Lower leg skin (tissue), 4 donors: Measurements from ENCODE around the gene MCM9. TPM values are rescaled to one million over a fixed set of nuclear protein-coding genes. Genes with fewer than 3 reads are reported as not detected.
"Not testable (repeated sequence)": the region's sequence is repeated elsewhere in the genome, so short reads cannot be mapped to it uniquely, and the experiment has no call there.

ENCODE experiments used
- DNase-seq, 2 donors: peaks; one replicate each; pipeline ENCODE4 v3.0.0-alpha.2; 2019; ENCODE audit warnings: low spot score in 2 of 2
- H3K4me3 ChIP-seq: fragments of 200-600 bp; sonication (generic); 2 replicates; pipeline ENCODE4 v1.5.1; 2017; ENCODE audit warnings: mild to moderate bottlenecking, low read depth; ENCODE audit not compliant: poor library complexity, severe bottlenecking
- POLR2A ChIP-seq, 2 donors: fragments of 450-650 bp; IDR thresholded peaks; one replicate each; pipeline ENCODE4 v1.6.1; 2016 to 2017; ENCODE audit warnings: antibody characterized with exemption in 2 of 2, mild to moderate bottlenecking in 1 of 2, moderate library complexity in 1 of 2
- WGBS, 2 donors: methylation state at CpG; one replicate each; pipeline ENCODE4 v1.1.5; 2018; 5-methylcytosine and 5-hydroxymethylcytosine counted together
- intact Hi-C: fragments of 100-400 bp; cut with DNase I; formaldehyde crosslinking; loops from one replicate; pipeline ENCODE4 v1.15.0; 2023; ENCODE audit warnings: low total_unique reads
- total RNA-seq, 4 donors: library from RNA; depleted of rRNA; stranded (reverse); fragments of >200 nt; gene quantifications; one replicate each; pipeline ENCODE4 v1.1.0, GENCODE V29; 2016
- TF ChIP-seq, protein P1 (sequence below), 3 donors: fragments of 450-650 bp; IDR thresholded peaks; one replicate each; pipeline ENCODE4 v1.5.1; 2016; ENCODE audit warnings: antibody characterized with exemption in 3 of 3, mild to moderate bottlenecking in 3 of 3, moderate library complexity in 2 of 3

The MCM9 gene
- total RNA-seq, 4 donors from 2014 or later = 21.3 to 29.6 (median 27.6) TPM

DNA sequence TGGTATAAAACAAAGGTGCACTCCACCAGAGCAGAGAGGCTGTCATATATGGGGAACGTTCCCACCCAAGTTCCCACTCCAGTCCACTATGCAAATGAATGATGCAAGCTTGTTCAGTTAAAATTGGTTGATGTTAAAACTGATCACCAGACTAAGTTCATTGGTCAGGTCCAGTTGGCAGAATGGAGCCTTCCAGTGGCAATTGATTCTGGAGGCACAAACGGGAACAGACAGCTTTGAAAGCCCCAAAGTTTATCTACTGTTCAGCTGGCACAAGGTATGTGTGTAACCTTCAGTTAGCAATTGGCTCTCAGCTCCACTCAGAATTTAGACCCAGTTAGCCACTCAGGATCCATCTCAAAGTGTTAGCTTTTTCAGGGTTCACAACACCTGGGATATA lies 164.1 kb downstream of the MCM9 start:
- no peak overlapping the region for H3K4me3 ChIP-seq
- TF ChIP-seq, protein P1, sequence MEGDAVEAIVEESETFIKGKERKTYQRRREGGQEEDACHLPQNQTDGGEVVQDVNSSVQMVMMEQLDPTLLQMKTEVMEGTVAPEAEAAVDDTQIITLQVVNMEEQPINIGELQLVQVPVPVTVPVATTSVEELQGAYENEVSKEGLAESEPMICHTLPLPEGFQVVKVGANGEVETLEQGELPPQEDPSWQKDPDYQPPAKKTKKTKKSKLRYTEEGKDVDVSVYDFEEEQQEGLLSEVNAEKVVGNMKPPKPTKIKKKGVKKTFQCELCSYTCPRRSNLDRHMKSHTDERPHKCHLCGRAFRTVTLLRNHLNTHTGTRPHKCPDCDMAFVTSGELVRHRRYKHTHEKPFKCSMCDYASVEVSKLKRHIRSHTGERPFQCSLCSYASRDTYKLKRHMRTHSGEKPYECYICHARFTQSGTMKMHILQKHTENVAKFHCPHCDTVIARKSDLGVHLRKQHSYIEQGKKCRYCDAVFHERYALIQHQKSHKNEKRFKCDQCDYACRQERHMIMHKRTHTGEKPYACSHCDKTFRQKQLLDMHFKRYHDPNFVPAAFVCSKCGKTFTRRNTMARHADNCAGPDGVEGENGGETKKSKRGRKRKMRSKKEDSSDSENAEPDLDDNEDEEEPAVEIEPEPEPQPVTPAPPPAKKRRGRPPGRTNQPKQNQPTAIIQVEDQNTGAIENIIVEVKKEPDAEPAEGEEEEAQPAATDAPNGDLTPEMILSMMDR (IDR thresholded peaks at IDR 0.05) = no peak
- no peak for TF ChIP-seq POLR2A (IDR thresholded peaks at IDR 0.05)
- WGBS, 2 donors = 40 to 82% methylated on average over 2 of the region's 2 CpGs

DNA sequence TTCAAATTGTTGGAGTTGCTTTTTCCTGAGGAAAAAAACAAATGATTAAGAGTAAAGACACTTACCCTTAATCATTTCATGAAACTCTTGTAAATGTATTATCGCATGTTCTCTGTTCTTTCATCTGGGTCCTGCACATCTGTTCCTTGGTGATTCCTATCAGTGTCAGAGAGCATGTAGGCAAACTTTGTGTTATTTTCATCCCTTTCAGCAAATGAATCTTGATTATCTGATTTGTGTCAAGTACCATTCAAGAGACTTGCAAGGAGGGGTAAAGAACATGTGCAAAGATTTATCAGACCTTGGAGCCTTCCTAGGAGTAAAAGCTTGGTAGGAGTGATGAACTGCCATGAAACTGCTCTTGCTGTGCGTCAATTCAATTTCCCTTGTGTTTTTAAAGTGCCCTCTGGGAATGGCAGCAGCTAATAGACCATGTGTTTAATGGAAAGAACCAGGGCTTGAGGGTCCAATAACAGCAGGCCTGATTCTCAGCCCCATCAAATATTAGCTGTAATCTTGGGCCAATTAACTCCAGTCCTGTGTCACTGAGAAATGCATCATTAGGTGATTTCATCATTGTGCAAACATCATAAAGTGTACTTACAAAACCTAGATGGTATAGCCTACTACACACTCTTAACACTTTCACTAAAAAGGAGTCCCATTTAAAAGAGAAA lies 164.7 kb downstream of the MCM9 start:
- intact Hi-C loops = no loop called here
- TF ChIP-seq, protein P1 (IDR thresholded peaks at IDR 0.05) = no peak
- TF ChIP-seq POLR2A (IDR thresholded peaks at IDR 0.05) = no peak
- no peak for DNase-seq
- H3K4me3 ChIP-seq = no peak overlapping the region
- 80 to 83% methylated on average over 2 of the region's 2 CpGs for WGBS, 2 donors

More for the DNA sequence above, 164.1 kb downstream of the MCM9 start:
- intact Hi-C loops = no loop called here
- DNase-seq = no peak

DNA sequence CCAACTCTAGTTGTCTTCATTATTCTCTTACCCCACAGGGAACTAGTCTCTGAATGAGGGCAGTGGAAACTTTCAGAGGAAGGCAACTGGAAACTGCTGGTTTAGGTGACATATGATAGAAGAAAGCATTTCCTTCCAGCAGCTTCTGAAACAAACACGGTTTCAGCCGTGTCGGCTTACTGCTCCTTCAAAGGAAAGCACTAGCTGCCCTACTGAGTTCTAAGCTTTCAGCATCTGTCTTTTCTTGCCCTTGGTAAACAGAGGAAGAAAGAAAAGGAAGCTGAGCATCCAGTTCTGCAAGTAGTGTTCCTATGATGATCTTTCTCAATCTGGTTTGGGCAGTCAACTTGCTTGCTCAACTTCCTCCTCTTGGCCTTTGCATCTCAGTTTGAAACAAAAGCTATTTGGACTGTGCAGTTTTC lies 166.0 kb downstream of the MCM9 start:
- 67 to 72% methylated on average over 3 of the region's 3 CpGs for WGBS, 2 donors
- peak in 1 of 2 donors; percentile 16 for DNase-seq
- H3K4me3 ChIP-seq = no peak overlapping the region
- intact Hi-C loops = no loop called here
- TF ChIP-seq, protein P1 (IDR thresholded peaks at IDR 0.05) = no peak

DNA sequence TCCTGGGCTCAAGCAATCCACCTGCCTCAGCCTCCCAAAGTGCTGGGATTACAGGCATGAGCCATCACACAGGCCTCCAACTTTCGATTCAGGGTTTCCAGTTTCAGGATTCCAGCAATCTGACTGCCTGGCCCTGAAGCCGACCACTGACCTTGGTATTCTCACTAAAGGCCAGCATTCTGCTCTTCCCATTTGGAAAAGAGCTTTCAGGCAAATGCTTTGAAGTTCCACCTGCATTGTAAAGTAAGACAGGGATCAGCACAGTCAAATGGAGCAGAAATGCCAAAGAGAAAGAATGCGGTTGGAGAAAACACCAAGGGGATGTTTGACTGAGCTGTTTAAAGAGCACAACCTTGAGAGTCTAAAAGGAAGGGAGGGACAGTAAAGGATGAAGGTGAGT lies 166.5 kb downstream of the MCM9 start:
- 79 to 93% methylated on average over 3 of the region's 3 CpGs for WGBS, 2 donors
- intact Hi-C loops = no loop called here
- no peak for DNase-seq
- no peak overlapping the region for H3K4me3 ChIP-seq
- TF ChIP-seq, protein P1 (IDR thresholded peaks at IDR 0.05) = no peak
- TF ChIP-seq POLR2A (IDR thresholded peaks at IDR 0.05) = no peak

DNA sequence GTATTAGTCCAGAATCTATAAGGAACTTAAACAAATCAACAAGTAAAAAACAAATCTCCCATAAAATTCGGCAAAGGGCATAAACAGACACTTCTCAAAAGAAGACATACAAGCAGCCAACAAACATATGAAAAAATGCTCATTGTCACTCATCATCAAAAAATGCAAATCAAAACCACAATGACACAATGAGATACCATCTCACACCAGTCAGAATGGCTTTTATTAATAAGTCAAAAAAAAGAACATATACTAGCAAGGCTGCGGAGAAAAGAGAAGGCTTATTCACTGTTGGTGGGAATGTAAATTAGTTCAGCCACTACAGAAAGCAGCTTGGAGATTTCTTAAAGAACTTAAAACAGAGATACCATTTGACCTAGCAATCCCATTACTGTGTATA lies 169.6 kb downstream of the MCM9 start:
- DNase-seq, H3K4me3 ChIP-seq, intact Hi-C loops: not testable (repeated sequence)
- WGBS, 2 donors = 69 to 75% methylated on average over 2 of the region's 2 CpGs

DNA sequence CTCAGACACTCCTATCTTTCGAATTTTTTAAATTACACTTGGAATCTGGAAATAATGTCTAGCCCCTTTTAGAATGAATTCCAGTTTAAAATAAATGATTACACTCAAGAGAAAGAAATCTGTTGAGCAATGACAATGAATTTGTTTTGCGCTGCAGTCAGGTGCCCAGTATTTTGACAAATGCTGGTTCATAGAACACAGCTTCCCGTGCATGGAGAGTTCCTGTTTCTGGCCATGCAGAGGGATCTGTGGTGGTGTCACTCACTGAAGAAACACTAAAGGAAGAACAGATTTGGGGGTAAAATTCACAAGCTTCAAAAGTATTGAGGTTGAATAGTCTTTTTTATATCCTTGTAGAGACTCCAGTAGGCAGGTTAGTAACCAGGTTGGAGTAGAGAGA lies 170.2 kb downstream of the MCM9 start:
- WGBS, 2 donors = 57 to 61% methylated on average over 3 of the region's 3 CpGs
- no peak overlapping the region for H3K4me3 ChIP-seq
- peak in 1 of 2 donors; percentile 22 for DNase-seq
- no peak for TF ChIP-seq POLR2A (IDR thresholded peaks at IDR 0.05)
- TF ChIP-seq, protein P1 (IDR thresholded peaks at IDR 0.05) = no peak
- intact Hi-C loops = no loop called here

Other genes starting within 250 kb of the MCM9 start
- gene ASF1A, start 41.0 kb downstream of the MCM9 start, total RNA-seq = 10 to 100 TPM in 3 of 4 donors, 1 to 10 TPM in 1; 6.9 to 15.4 (median 11.6) TPM
- gene FAM184A, start 143.5 kb upstream of the MCM9 start, total RNA-seq = 1 to 10 TPM in 3 of 4 donors, under 1 TPM in 1; 0.57 to 3.4 (median 1.4) TPM